Erythroblast (primary cell): ENCODE data around the gene CERS6.

Experiments
- DNase-seq, 2 experiments: peaks; one replicate each; lab custom pipeline; 2025; lab: John Stamatoyannopoulos, UW
- GATA1 ChIP-seq: IDR thresholded peaks from 2 replicates; pipeline ENCODE4 v1.6.1; 2011; ENCODE audit warnings: low read depth, mild to moderate bottlenecking, control low read depth, low read length, moderate library complexity
- POLR2A ChIP-seq: IDR thresholded peaks from 2 replicates; pipeline ENCODE4 v1.6.1; 2011; ENCODE audit warnings: mild to moderate bottlenecking, low read length

The CERS6 gene

DNA sequence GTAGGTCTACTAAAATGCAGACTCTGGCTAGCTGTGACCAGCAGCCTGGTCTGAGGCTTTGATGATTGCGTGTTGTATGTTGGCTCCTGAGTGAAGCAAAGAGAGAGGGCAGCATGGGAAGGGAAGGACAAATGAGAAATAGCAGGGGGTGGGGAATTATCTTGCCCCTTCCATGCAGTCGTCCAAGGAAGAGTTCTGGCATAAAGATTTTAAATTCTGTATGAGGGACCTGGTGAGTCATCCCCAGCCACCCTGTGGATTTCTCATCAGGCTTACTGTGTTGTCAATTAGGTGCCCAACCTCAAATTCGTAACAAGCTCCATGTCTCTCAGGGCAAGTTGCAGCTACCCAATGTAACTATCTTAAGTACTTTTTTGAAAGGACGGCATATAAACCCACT is 274.3 kb downstream of the CERS6 start:
- TF ChIP-seq GATA1 = no peak
- no peak for DNase-seq

- no peak for TF ChIP-seq POLR2A
- no peak for TF ChIP-seq GATA1
- DNase-seq = no peak
These were observed 274.9 kb downstream of the CERS6 start for GRCh38 chr2:168731002-168731401.

DNA sequence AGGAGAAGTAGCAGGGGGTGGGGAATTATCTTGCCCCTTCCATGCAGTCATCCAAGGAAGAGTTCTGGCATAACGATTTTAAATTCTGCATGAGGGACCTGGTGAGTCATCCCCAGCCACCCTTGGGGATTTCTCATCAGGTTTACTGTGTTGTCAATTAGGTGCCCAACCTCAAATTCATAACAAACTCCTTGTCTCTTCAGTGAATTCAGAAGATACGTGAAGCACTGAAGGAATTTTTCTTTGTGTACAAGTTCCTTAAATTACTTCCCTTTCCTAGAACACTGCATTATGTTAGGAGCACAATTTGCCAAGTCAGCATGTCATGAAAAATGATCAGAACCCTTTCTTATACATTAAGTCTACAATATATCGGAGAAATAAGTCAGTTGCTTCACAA is 275.5 kb downstream of the CERS6 start:
- DNase-seq = no peak
- no peak for TF ChIP-seq POLR2A
- no peak for TF ChIP-seq GATA1

GRCh38 chr2:168732100-168732499 is 276.0 kb downstream of the CERS6 start:
- no peak for DNase-seq
- TF ChIP-seq POLR2A = no peak
- no peak for TF ChIP-seq GATA1

- DNase-seq = no peak
- TF ChIP-seq POLR2A (no peak), GATA1 (no peak)
These were observed 276.4 kb downstream of the CERS6 start for GRCh38 chr2:168732506-168732905.

GRCh38 chr2:168734199-168734760 is 278.2 kb downstream of the CERS6 start:
- no peak for TF ChIP-seq POLR2A
- no peak for TF ChIP-seq GATA1
- no peak for DNase-seq

DNA sequence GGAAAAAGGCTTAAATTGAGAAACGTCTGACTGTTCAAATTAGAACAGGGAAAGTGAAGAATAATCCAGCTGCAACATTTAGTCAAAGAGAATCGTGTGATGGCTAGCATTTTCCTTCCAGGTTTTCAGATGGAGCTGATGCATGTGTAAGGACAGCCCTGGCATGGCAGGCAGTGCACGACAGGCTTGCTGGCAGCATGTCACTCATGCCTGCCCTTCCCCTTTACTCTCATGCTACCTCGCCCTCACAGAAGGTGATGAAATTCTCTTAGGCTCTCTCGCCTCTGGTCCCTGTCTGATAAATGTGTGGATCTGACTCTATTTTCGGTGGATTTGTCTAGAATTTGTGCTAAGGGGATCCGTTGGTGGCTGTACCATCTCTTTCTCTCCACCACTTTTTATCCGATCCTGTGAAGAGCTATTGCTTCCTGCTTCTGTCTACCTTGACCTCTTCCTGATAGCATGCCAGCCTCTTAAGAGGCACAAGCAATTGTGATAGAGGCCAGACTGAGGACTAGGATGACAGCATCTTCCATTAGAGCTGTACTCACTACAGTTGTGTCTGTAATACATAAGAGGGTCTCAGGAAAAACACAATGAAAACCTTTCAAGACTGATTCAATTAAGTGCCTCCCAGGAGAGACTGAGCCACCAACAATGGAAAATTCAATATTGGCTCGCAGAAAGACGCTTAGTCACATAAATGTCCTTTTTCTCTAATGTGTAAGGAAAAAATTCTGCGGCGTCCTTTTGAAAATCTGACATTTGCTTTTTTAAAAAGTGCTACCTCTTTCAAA is 280.8 kb downstream of the CERS6 start:
- TF ChIP-seq POLR2A (no peak), GATA1 (no peak)
- DNase-seq = no peak

GRCh38 chr2:168738062-168738461 is 282.0 kb downstream of the CERS6 start:
- peak in 1 of 2 experiments; percentile 30 for DNase-seq
- no peak for TF ChIP-seq POLR2A
- TF ChIP-seq GATA1 = no peak

- TF ChIP-seq POLR2A (no peak), GATA1 (no peak)
- DNase-seq = no peak
These were observed 284.3 kb downstream of the CERS6 start for GRCh38 chr2:168740360-168740759.

DNA sequence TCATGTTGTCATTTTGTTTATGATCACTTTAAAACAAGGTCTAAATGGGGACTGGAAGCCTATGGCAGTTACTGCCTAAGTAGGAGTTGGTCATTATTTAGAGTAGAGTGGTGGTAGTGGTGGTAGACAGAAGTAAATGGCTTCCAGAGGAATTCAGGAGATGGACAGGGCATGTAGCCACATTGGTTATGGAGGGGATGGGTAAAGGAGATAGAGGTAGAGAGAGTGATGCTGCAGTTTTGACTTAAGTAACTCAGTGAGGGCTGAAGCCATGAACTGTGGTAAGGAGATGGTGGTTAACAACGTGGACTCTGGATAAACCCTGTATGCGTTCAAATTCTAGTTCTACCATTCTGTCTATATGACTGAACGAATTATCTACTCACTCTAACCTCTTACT is 284.7 kb downstream of the CERS6 start:
- TF ChIP-seq GATA1 = no peak
- no peak for TF ChIP-seq POLR2A
- DNase-seq = peak; percentile 12 to 24

- TF ChIP-seq GATA1 (no peak), POLR2A (no peak)
- no peak for DNase-seq
These were observed 286.3 kb downstream of the CERS6 start for GRCh38 chr2:168742258-168742932.

- no peak for TF ChIP-seq POLR2A
- TF ChIP-seq GATA1 = no peak
- DNase-seq = no peak
These were observed 288.8 kb downstream of the CERS6 start for GRCh38 chr2:168744844-168745243.

DNA sequence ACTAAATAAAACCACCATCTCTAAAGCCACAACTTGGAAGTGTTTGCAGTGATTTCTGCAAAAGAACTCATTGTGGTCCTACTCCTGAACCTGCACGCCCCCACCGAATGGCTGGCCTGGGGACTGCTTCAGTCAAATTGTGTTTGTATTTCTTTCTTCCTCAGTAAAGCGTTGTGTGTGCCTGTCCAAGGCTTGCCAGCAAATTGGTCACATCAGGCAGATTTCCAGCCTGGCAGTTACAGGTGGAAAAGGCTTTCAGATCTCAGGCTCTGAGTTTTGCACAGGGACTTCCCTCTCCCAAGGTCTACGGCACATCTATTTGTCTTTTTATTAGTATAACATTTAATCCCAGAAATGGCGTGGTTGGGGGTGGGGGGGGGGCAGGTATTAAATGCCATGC is 292.4 kb downstream of the CERS6 start:
- DNase-seq = no peak
- TF ChIP-seq GATA1 (no peak), POLR2A (no peak)

DNA sequence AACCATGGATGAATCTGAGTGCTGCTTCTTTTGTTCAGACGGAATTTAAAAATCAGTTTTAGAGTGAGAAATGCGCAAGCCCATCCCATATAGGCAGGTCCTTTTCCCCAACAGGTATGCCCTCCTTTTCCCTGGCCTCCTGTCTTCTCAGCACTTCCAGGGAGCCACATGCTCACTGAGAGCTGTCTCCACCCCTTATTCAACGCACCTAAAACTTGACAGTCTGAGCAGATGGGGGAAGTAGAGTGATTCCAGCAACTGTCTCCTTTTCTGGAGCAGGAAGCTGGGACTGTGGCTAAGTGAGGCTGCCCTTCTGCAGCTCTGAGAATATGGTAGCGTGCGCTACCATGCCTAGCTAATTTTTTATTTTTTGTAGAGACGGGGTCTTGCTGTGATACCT is 293.2 kb downstream of the CERS6 start:
- TF ChIP-seq POLR2A (no peak), GATA1 (no peak)
- no peak for DNase-seq
